Body of pancreas (tissue), 4 donors: ENCODE results near the gene C1QTNF9. TPM values are rescaled to one million over a fixed set of nuclear protein-coding genes. Genes with fewer than 3 reads are reported as not detected.
"Not testable (repeated sequence)": the region's sequence is repeated elsewhere in the genome, so short reads cannot be mapped to it uniquely, and the experiment has no call there.

Experiments used
- ATAC-seq: fragments of 150-250 bp; one replicate; pipeline ENCODE4 v1.9.1; 2016
- DNase-seq, 4 donors: peaks; one replicate each; pipeline ENCODE4 v3.0.0-alpha.2; 2019
- H3K27ac ChIP-seq, 4 donors: fragments of 200-600 bp; sonication (generic); 1 replicate in 3 of 4; 2 replicates in 1 of 4; pipeline versions ENCODE4 v1.5.1 to v1.6.1; 2016 to 2019; ENCODE audit warnings: mild to moderate bottlenecking in 1 of 4, mixed read lengths in 1 of 4, moderate library complexity in 1 of 4
- H3K27me3 ChIP-seq, 2 donors: fragments of 200-600 bp; sonication (generic); one replicate each; pipeline ENCODE4 v1.6.0; 2016; ENCODE audit warnings: mild to moderate bottlenecking in 1 of 2
- H3K36me3 ChIP-seq, 2 donors: fragments of 200-600 bp; sonication (generic); replicated peaks in 1 of 2; 2 replicates each; pipeline ENCODE4 v1.5.1; 2016; ENCODE audit warnings: low read depth in 2 of 2; ENCODE audit not compliant: insufficient read depth in 1 of 2
- H3K4me1 ChIP-seq: fragments of 200-600 bp; sonication (generic); one replicate; pipeline ENCODE4 v1.6.0; 2016
- H3K4me3 ChIP-seq, 2 donors: fragments of 200-600 bp; sonication (generic); 1 replicate in 1 of 2; 2 replicates in 1 of 2; pipeline ENCODE4 v1.5.1; 2016 to 2019
- H3K9me3 ChIP-seq, 3 donors: fragments of 200-600 bp; sonication (generic); 1 replicate in 2 of 3; 2 replicates in 1 of 3; pipeline ENCODE4 v1.5.1; 2016
- POLR2A ChIP-seq, 3 donors: fragments of 450-650 bp; IDR thresholded peaks; one replicate each; pipeline ENCODE4 v1.6.1; 2016; ENCODE audit warnings: antibody characterized with exemption in 3 of 3, mild to moderate bottlenecking in 2 of 3
- WGBS, 2 donors: methylation state at CpG; one replicate each; pipeline ENCODE4 v1.1.5; 2017; 5-methylcytosine and 5-hydroxymethylcytosine counted together
- intact Hi-C: fragments of 100-400 bp; cut with DNase I; formaldehyde crosslinking; loops from one replicate; pipeline ENCODE4 v1.15.1; 2023
- total RNA-seq, 2 donors: library from RNA; depleted of rRNA; stranded (reverse); fragments of >200 nt; gene quantifications; one replicate each; pipeline ENCODE4 v1.1.0, GENCODE V29; 2016
- TF ChIP-seq, protein P1 (sequence below), 7 experiments: fragments of 450-650 bp in 4 of 7; fragments of 200-600 bp in 3 of 7; sonication (generic) in 3 of 7; IDR thresholded peaks; one replicate each; pipeline ENCODE4 v1.5.1; 2016 to 2019; ENCODE audit warnings: antibody characterized with exemption in 7 of 7

C1QTNF9 gene
- total RNA-seq, 2 donors from 2014 or later = 0.78 to 4.3 TPM

DNA sequence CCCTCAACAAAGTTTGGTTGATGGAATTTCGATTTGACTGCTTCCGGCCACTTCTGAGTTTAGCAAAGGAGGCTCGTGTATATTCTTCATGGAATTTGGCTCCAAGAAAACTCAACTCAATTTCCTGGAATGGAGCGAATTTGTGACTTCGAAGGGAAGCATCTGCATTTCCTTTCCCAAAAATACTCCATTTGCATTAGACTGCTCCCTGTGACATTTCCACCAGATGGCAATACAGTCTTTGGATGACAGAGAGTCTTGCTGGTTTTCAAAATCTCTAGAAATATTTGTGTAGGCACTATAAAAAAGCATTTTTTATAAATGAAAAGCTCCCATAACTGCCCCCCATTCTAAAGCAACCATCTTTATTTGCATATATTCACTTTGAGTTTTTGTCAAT, 4.1 kb downstream of the C1QTNF9 start:
- 45 to 50% methylated on average over 5 of the region's 5 CpGs for whole genome bisulfite sequencing, 2 donors
- Histone ChIP-seq H3K27ac (no peak overlapping the region), H3K36me3 (no peaks in the 10 kb centered on the region), H3K27me3 (no peaks in the 10 kb centered on the region), H3K4me3 (no peak overlapping the region), H3K4me1 (no peaks in the 10 kb centered on the region), H3K9me3 (no peaks in the 10 kb centered on the region)
- intact Hi-C loops = no loop called here
- TF ChIP-seq POLR2A (IDR thresholded peaks at IDR 0.05) = no peak
- TF ChIP-seq, protein P1, sequence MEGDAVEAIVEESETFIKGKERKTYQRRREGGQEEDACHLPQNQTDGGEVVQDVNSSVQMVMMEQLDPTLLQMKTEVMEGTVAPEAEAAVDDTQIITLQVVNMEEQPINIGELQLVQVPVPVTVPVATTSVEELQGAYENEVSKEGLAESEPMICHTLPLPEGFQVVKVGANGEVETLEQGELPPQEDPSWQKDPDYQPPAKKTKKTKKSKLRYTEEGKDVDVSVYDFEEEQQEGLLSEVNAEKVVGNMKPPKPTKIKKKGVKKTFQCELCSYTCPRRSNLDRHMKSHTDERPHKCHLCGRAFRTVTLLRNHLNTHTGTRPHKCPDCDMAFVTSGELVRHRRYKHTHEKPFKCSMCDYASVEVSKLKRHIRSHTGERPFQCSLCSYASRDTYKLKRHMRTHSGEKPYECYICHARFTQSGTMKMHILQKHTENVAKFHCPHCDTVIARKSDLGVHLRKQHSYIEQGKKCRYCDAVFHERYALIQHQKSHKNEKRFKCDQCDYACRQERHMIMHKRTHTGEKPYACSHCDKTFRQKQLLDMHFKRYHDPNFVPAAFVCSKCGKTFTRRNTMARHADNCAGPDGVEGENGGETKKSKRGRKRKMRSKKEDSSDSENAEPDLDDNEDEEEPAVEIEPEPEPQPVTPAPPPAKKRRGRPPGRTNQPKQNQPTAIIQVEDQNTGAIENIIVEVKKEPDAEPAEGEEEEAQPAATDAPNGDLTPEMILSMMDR (IDR thresholded peaks at IDR 0.05) = peak in 4 of 7 experiments; percentile 11 to 35 (median 22)
- DNase-seq (no peak), ATAC-seq (no peak)

DNA sequence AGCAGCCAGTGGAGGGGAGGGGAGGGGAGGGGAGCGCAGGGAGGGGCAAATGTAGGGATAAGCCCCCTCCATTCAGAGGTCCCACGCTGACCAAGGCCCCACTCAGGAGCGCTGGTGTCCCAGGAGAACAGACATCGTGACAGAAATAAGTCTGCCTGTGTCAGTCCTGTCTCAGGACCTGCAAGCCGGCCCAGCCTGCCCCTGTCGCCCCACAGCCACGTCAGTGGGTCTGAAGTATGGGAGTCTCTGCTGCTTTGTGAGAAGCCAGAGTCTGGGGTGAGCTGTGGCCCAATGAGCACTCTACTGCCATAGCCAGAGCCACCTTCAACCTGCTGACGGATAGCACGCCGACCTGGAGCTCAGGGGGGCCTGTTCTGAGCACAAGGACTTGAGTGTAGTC, 8.5 kb downstream of the C1QTNF9 start:
- 78 to 89% methylated on average over 6 to 10 of the region's 10 CpGs for WGBS, 2 donors
- H3K27ac ChIP-seq, H3K27me3 ChIP-seq, H3K4me3 ChIP-seq, H3K36me3 ChIP-seq, H3K4me1 ChIP-seq, H3K9me3 ChIP-seq, ATAC-seq, DNase-seq, intact Hi-C loops: not testable (repeated sequence)

DNA sequence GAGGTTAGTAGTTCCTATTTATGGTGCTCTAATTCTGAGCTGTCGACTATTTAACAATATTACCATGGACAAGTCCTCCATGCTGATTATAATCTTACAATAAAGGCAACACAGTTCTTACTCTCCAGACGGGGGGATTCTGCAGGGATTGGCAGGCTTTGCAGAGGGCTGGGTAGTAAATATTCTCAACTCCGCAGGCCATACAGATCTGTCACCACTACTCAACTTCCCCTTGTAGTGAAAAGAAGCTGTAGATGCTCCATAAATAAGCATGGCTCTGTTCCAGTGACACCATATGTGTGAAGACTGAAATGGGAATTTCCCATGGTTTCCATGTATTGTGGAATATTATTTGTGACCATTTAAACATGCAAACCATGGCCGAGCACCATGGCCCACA, 9.5 kb downstream of the C1QTNF9 start:
- 60 to 65% methylated on average over 4 of the region's 4 CpGs for WGBS, 2 donors

DNA sequence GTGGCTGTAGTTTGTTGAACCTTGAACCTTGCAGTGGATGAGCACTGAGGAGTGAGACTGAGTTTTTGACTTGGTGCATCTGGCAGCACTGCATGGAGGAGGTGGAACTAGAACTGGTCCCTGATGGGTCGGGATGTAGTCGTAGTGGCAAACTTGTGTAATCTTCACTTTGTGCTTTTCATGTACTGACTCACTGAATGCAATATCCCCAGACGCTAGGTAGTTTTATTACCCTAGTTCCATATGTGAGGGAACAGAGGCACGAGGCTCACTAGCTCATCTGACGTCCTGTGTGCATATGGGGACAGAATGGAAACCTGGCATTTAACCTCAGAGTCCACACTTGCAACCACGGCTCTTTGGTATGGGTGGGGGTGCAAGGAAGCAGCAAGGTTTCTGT, 10.3 kb downstream of the C1QTNF9 start:
- H3K9me3 ChIP-seq, H3K4me3 ChIP-seq, intact Hi-C loops, H3K27me3 ChIP-seq, ATAC-seq, DNase-seq, H3K27ac ChIP-seq, H3K36me3 ChIP-seq, H3K4me1 ChIP-seq: not testable (repeated sequence)
- WGBS, 2 donors = 86 to 89% methylated on average over 3 to 6 of the region's 6 CpGs

More for the DNA sequence above, 9.5 kb downstream of the C1QTNF9 start:
- ATAC-seq, intact Hi-C loops, H3K27me3 ChIP-seq, H3K27ac ChIP-seq, H3K36me3 ChIP-seq, H3K4me1 ChIP-seq, H3K9me3 ChIP-seq, H3K4me3 ChIP-seq, DNase-seq: not testable (repeated sequence)

DNA sequence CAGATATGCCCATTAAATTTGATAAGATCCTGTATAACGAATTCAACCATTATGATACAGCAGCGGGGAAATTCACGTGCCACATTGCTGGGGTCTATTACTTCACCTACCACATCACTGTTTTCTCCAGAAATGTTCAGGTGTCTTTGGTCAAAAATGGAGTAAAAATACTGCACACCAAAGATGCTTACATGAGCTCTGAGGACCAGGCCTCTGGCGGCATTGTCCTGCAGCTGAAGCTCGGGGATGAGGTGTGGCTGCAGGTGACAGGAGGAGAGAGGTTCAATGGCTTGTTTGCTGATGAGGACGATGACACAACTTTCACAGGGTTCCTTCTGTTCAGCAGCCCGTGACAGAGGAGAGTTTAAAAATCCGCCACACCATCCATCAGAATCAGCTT, 12.0 kb downstream of the C1QTNF9 start:
- H3K36me3 ChIP-seq, DNase-seq, H3K9me3 ChIP-seq, H3K4me3 ChIP-seq, H3K27ac ChIP-seq, intact Hi-C loops, ATAC-seq, H3K27me3 ChIP-seq, H3K4me1 ChIP-seq: not testable (repeated sequence)
- WGBS, 2 donors = 87 to 89% methylated on average over 8 of the region's 8 CpGs

DNA sequence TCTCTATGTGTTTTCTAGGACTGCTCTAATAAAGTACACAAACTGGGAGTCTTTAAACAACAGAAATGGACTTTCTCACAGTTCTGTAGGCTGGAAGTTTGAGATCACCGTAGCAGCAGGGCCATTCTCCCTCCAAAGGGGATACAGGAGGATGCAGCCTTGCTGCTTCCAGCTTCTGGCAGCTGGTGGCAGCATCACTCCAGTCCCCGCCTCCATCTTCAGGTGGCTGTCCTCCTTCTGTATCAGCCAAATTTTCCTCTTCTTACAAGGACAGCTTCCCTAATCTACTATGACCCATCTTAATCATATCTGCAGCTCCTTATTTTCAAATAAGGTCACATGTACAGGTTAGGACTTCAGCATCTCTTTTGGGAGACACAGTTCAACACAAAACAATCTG, 13.1 kb downstream of the C1QTNF9 start:
- H3K27ac ChIP-seq, H3K9me3 ChIP-seq, ATAC-seq, H3K4me1 ChIP-seq, H3K36me3 ChIP-seq, H3K4me3 ChIP-seq, DNase-seq, intact Hi-C loops, H3K27me3 ChIP-seq: not testable (repeated sequence)
- 74 to 77% methylated on average over 2 of the region's 2 CpGs for WGBS, 2 donors
- TF ChIP-seq, protein P1 (IDR thresholded peaks at IDR 0.05) = peak in 2 of 7 experiments; percentile 10 to 16

DNA sequence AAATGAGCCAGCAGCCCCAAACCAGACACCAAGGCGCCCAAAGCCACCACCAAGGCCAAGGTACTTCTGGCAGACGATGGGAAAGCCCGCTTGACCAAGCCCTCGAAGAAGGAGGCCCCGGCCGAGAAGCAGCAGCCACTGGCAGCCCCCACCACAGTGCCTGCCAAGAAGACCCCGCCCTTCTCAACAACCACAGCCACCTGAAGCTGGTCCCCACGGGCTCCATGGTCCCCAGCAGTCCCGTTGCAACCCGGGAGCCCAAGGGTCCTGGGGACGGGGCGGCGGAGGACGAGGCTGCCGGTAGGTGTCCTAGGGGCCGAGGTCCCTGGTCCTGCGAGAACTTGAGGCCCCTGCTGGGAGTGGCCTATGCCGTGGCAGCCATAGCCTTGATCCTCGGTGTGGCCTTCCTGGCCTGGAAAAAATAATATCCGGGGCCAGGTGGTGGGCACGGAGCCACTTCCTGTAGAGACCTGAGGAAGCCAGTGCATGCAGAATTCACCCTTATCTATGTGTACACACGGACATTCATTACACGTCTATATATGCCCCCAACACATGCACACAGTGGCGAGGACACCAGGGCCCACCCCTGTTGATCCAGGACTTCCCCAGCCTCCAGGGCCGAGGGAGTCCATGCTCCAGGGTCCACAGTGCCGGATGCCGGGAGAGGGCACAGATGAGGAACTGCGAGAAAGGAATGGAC, 13.8 kb downstream of the C1QTNF9 start:
- Histone ChIP-seq H3K27me3 (no peaks in the 10 kb centered on the region), H3K9me3 (no peaks in the 10 kb centered on the region), H3K27ac (no peak overlapping the region), H3K36me3 (no peaks in the 10 kb centered on the region), H3K4me1 (no peaks in the 10 kb centered on the region), H3K4me3 (no peak overlapping the region)
- ATAC-seq (no peak), DNase-seq (no peak)
- WGBS, 2 donors = 76 to 84% methylated on average over 25 to 26 of the region's 28 CpGs
- intact Hi-C loops = no loop called here
- no peak for TF ChIP-seq POLR2A (IDR thresholded peaks at IDR 0.05)
- TF ChIP-seq, protein P1 (IDR thresholded peaks at IDR 0.05) = no peak
